Trophoblast cell (in vitro differentiated cells and primary cell): ENCODE results near the gene POM121C.
"Not testable (repeated sequence)": the region's sequence is repeated elsewhere in the genome, so short reads cannot be mapped to it uniquely, and the experiment has no call there.

ENCODE experiments used
- DNase-seq, 2 donors: peaks; one replicate each; pipeline ENCODE4 v3.0.0-alpha.2; 2016
- H2AFZ ChIP-seq: 2 replicates; pipeline ENCODE4 v1.6.1; 2013; ENCODE audit warnings: low read length, moderate library complexity, mild to moderate bottlenecking; ENCODE audit not compliant: insufficient read depth, poor library complexity
- H2AK5ac ChIP-seq: 2 replicates; pipeline ENCODE4 v1.6.1; 2013; ENCODE audit warnings: mild to moderate bottlenecking, low read length
- H2BK120ac ChIP-seq: 2 replicates; pipeline ENCODE4 v1.6.1; 2013; ENCODE audit warnings: low read length, mild to moderate bottlenecking, moderate library complexity; ENCODE audit not compliant: insufficient read depth, poor library complexity
- H2BK12ac ChIP-seq: 2 replicates; pipeline ENCODE4 v1.6.1; 2013; ENCODE audit warnings: mild to moderate bottlenecking, low read length, moderate library complexity
- H2BK5ac ChIP-seq: 2 replicates; pipeline ENCODE4 v1.6.1; 2013; ENCODE audit warnings: low read length, low read depth, moderate library complexity, mild to moderate bottlenecking; ENCODE audit not compliant: poor library complexity
- H3K14ac ChIP-seq: 2 replicates; pipeline ENCODE4 v1.6.1; 2013; ENCODE audit warnings: mild to moderate bottlenecking, low read length
- H3K18ac ChIP-seq: 2 replicates; pipeline ENCODE4 v1.6.1; 2013; ENCODE audit warnings: mild to moderate bottlenecking, low read length
- H3K23ac ChIP-seq: 2 replicates; pipeline ENCODE4 v1.6.1; 2013; ENCODE audit warnings: low read length
- H3K27ac ChIP-seq: 2 replicates; pipeline ENCODE4 v1.5.1; 2013; ENCODE audit warnings: low read depth, mild to moderate bottlenecking, inconsistent platforms, low read length, moderate library complexity
- H3K27me3 ChIP-seq: 2 replicates; pipeline ENCODE4 v1.6.1; 2013; ENCODE audit warnings: inconsistent platforms, mild to moderate bottlenecking, low read length, moderate library complexity; ENCODE audit not compliant: insufficient read depth
- H3K36me3 ChIP-seq, 2 experiments: 1 replicate in 1 of 2; 2 replicates in 1 of 2; pipeline ENCODE4 v1.6.1; 2013; ENCODE audit warnings: low read length in 2 of 2, mild to moderate bottlenecking in 2 of 2, moderate library complexity in 1 of 2; ENCODE audit not compliant: insufficient read depth in 2 of 2, control insufficient read depth in 1 of 2
- H3K4ac ChIP-seq: 2 replicates; pipeline ENCODE4 v1.6.1; 2013; ENCODE audit warnings: low read depth, mild to moderate bottlenecking, low read length, moderate library complexity
- H3K4me1 ChIP-seq, 2 experiments: 1 replicate in 1 of 2; 2 replicates in 1 of 2; pipeline ENCODE4 v1.6.1; 2013; ENCODE audit warnings: low read length in 2 of 2, mild to moderate bottlenecking in 2 of 2, moderate library complexity in 1 of 2; ENCODE audit not compliant: insufficient read depth in 2 of 2, control insufficient read depth in 1 of 2
- H3K4me2 ChIP-seq: 2 replicates; pipeline ENCODE4 v1.6.1; 2013; ENCODE audit warnings: inconsistent platforms, mild to moderate bottlenecking, low read length, moderate library complexity
- H3K4me3 ChIP-seq: 2 replicates; pipeline ENCODE4 v1.5.1; 2013; ENCODE audit warnings: mild to moderate bottlenecking, low read depth, low read length, inconsistent platforms
- H3K79me1 ChIP-seq: one replicate; pipeline ENCODE4 v1.6.1; 2013; ENCODE audit warnings: low read length
- H3K79me2 ChIP-seq: 2 replicates; pipeline ENCODE4 v1.6.1; 2013; ENCODE audit warnings: low read length, mild to moderate bottlenecking; ENCODE audit not compliant: control insufficient read depth, insufficient read depth, poor library complexity
- H3K9ac ChIP-seq: 2 replicates; pipeline ENCODE4 v1.6.1; 2013; ENCODE audit warnings: mild to moderate bottlenecking, low read length
- H3K9me3 ChIP-seq: 2 replicates; pipeline ENCODE4 v1.6.1; 2013; ENCODE audit warnings: low read depth, mild to moderate bottlenecking, control low read depth, inconsistent platforms, low read length; ENCODE audit not compliant: insufficient read depth
- H4K12ac ChIP-seq: 2 replicates; pipeline ENCODE4 v1.6.1; 2013; ENCODE audit warnings: low read depth, mild to moderate bottlenecking, low read length, moderate library complexity
- H4K8ac ChIP-seq: 2 replicates; pipeline ENCODE4 v1.6.1; 2013; ENCODE audit warnings: low read depth, mild to moderate bottlenecking, low read length, moderate library complexity
- H4K91ac ChIP-seq: one replicate; pipeline ENCODE4 v1.6.1; 2013; ENCODE audit warnings: low read depth, mild to moderate bottlenecking, low read length, moderate library complexity
- WGBS: extraction: QIAGEN DNeasy Blood & Tissue Kit; methylation state at CpG from one replicate; pipeline ENCODE4 v1.1.7; 2013; ENCODE audit warnings: missing lambda C conversion rate; ENCODE audit not compliant: insufficient read length, insufficient coverage; ENCODE audit errors: extremely low coverage; 5-methylcytosine and 5-hydroxymethylcytosine counted together

POM121C gene

DNA sequence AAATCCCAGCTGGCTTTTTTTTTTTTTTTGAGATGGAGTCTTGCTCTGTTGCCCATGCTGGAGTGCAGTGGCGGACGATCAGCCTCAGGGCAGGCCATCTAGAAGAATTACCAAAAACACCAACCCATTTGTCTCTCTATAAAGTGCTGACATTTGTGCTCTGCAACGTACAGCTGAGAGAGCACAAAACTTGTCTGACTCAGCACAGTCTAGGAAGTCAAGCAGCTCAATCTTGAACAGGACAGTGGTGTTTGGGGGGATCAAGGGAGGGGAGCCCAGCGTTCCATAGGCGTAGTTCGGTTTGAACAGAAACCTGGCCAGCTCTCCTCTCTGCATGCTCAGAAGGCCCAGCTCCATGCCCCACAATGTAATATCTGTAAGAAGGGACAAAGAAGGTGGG, 92.9 kb downstream of the POM121C start:
- not testable (repeated sequence) for DNase-seq, H3K14ac ChIP-seq, H3K4me1 ChIP-seq, H3K4me2 ChIP-seq, H3K18ac ChIP-seq, H3K9me3 ChIP-seq, H3K36me3 ChIP-seq, H3K4ac ChIP-seq, H3K27ac ChIP-seq, H2AK5ac ChIP-seq, H2BK120ac ChIP-seq, H3K27me3 ChIP-seq, H2BK5ac ChIP-seq, H4K8ac ChIP-seq, H4K12ac ChIP-seq, H3K9ac ChIP-seq, H3K79me1 ChIP-seq, H3K79me2 ChIP-seq, H3K4me3 ChIP-seq, H3K23ac ChIP-seq, H4K91ac ChIP-seq, H2AFZ ChIP-seq, H2BK12ac ChIP-seq
- WGBS, result no CpG with 5 or more reads among the region's 6 CpGs

GRCh38 chr7:75374519-75375317, 111.4 kb downstream of the POM121C start:
- H3K9me3 ChIP-seq, H3K27me3 ChIP-seq, H2AK5ac ChIP-seq, H3K27ac ChIP-seq, H4K12ac ChIP-seq, H3K4me1 ChIP-seq, H2BK120ac ChIP-seq, H3K14ac ChIP-seq, H2BK5ac ChIP-seq, H3K23ac ChIP-seq, H3K9ac ChIP-seq, H2BK12ac ChIP-seq, H3K4ac ChIP-seq, H3K18ac ChIP-seq, H3K79me2 ChIP-seq, H4K91ac ChIP-seq, H3K4me3 ChIP-seq, H3K79me1 ChIP-seq, H3K36me3 ChIP-seq, H2AFZ ChIP-seq, H3K4me2 ChIP-seq, DNase-seq, H4K8ac ChIP-seq: not testable (repeated sequence)
- no CpG with 5 or more reads among the region's 17 CpGs for WGBS

- H4K8ac ChIP-seq, H2BK12ac ChIP-seq: not testable (repeated sequence)
These were observed 112.0 kb downstream of the POM121C start for GRCh38 chr7:75374144-75374518.

DNA sequence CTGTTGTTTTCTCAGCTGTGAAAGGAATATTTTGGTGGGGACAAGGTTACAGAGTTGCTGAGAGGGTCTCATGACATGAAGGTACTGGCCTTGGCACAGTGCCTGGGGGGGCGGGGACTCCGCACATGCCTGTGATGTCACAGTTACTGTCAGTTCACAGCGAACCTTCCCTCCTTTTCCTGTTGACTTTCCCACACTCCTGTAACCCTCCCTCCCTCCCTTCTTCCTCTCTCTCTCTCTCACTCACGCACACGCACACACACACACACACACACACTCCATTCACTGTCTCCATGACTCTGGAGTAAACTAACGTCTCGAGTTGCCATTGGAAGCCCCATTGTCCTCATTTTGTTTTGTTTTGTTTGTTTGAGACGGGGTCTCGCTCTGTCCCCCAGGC, 118.8 kb downstream of the POM121C start:
- H3K4me3 ChIP-seq, H2BK5ac ChIP-seq, H2AFZ ChIP-seq, H4K8ac ChIP-seq, H3K4me2 ChIP-seq, H2BK120ac ChIP-seq, H3K18ac ChIP-seq, H4K12ac ChIP-seq, H3K14ac ChIP-seq, H2AK5ac ChIP-seq, DNase-seq, H3K27me3 ChIP-seq, H3K4ac ChIP-seq, H3K79me1 ChIP-seq, H3K23ac ChIP-seq, H2BK12ac ChIP-seq, H3K36me3 ChIP-seq, H3K9me3 ChIP-seq, H3K27ac ChIP-seq, H3K4me1 ChIP-seq, H3K9ac ChIP-seq, H4K91ac ChIP-seq, H3K79me2 ChIP-seq: not testable (repeated sequence)
- no CpG with 5 or more reads among the region's 9 CpGs for WGBS

More at GRCh38 chr7:75374144-75374518, 112.0 kb downstream of the POM121C start:
- not testable (repeated sequence) for H2BK5ac ChIP-seq, H3K36me3 ChIP-seq, H2AFZ ChIP-seq, DNase-seq, H4K91ac ChIP-seq, H3K4ac ChIP-seq, H3K4me3 ChIP-seq, H3K79me2 ChIP-seq, H3K18ac ChIP-seq, H3K9ac ChIP-seq, H2AK5ac ChIP-seq, H3K14ac ChIP-seq, H2BK120ac ChIP-seq, H3K9me3 ChIP-seq, H3K27ac ChIP-seq, H4K12ac ChIP-seq, H3K23ac ChIP-seq, H3K27me3 ChIP-seq, H3K79me1 ChIP-seq, H3K4me1 ChIP-seq, H3K4me2 ChIP-seq
- WGBS, result no CpG with 5 or more reads among the region's 4 CpGs
